ENCODE data around the gene SMOC2. TPM values are rescaled to one million over a fixed set of nuclear protein-coding genes. Genes with fewer than 3 reads are reported as not detected.
A peak's percentile ranks its signal among the peaks of the same experiment; 100 is the strongest.

Gene SMOC2
- total RNA-seq, 1 experiment from 2014 or later = 0.42 TPM

DNA sequence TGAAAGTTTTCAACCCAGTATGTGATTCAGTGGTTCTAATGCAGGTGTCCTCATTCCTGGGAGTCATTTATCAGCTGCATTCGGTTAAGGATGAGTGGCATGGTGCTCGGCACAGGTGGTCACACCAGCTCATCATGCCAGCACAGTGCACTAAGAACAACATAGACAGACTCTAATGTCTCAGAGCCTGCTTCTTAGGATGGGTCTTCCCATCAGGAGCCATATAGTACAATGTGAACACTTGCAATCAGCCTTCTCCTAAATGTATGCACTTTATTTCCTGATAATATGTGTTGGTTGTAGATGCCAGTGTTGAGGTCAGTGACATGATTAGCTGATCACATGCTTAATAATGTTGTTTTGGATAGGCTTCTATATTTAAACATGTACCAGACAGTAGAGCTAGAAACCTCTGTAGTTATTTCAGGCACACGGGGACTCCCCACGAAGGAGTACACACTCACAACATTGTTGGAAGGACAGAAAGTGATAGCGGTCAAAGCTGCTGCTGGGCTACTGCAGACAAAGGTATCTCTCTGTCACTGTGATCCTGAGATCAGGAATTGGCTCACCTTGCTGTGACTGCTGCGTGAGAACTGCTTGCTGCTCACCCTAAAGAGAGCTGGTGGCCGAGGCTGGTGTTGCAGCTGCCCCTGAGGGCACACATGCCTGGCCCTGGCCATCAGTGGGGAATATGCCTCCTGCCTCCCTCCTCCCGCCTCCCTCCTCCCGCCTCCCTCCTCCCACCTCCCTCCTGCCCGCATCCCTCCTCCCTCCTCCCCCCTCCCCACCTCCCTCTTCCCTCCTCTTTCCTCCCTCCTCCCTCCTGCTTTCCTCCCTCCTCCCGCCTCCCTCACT lies 195.4 kb downstream of the SMOC2 start:
- 0 out of 4 replicates have a peak, but pooled peaks cover 0 to 3% of the 10 kb centered on the region in 2 experiments for H3K9me3 ChIP-seq (ENCODE audit: control insufficient read depth in 1 of 2, insufficient read depth in 1 of 2, low read depth in 1 of 2, low read length in 2 of 2)
- ATAC-seq (peak; percentile 72), DNase-seq (ENCODE audit: low read depth, low spot score) (no peak)
- H3K27ac ChIP-seq (ENCODE audit: low read depth, low read length) = no peak overlapping the region
- H3K9ac ChIP-seq (ENCODE audit: low read length) = no peak overlapping the region
- TF ChIP-seq POLR2A (IDR thresholded peaks at IDR 0.05; ENCODE audit: borderline replicate concordance, extremely low read depth, insufficient read depth, insufficient read length) = no peak
- TF ChIP-seq CBX3 (IDR thresholded peaks at IDR 0.05; ENCODE audit: low read depth) = no peak
- TF ChIP-seq EZH2 (IDR thresholded peaks at IDR 0.05) = no peak
- TF ChIP-seq, protein P1, sequence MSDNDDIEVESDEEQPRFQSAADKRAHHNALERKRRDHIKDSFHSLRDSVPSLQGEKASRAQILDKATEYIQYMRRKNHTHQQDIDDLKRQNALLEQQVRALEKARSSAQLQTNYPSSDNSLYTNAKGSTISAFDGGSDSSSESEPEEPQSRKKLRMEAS (IDR thresholded peaks at IDR 0.05) = no peak
- no peak for TF ChIP-seq FOSL1 (IDR thresholded peaks at IDR 0.05; ENCODE audit: low read depth)
- TF ChIP-seq SP1 (IDR thresholded peaks at IDR 0.05; ENCODE audit: low read depth) = no peak
- TF ChIP-seq RAD21 (IDR thresholded peaks at IDR 0.05; ENCODE audit: low read depth) = no peak
- TF ChIP-seq EZH2phosphoT487 (IDR thresholded peaks at IDR 0.05; ENCODE audit: borderline replicate concordance) = no peak
- TF ChIP-seq, protein P2, sequence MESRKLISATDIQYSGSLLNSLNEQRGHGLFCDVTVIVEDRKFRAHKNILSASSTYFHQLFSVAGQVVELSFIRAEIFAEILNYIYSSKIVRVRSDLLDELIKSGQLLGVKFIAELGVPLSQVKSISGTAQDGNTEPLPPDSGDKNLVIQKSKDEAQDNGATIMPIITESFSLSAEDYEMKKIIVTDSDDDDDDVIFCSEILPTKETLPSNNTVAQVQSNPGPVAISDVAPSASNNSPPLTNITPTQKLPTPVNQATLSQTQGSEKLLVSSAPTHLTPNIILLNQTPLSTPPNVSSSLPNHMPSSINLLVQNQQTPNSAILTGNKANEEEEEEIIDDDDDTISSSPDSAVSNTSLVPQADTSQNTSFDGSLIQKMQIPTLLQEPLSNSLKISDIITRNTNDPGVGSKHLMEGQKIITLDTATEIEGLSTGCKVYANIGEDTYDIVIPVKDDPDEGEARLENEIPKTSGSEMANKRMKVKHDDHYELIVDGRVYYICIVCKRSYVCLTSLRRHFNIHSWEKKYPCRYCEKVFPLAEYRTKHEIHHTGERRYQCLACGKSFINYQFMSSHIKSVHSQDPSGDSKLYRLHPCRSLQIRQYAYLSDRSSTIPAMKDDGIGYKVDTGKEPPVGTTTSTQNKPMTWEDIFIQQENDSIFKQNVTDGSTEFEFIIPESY (IDR thresholded peaks at IDR 0.05; ENCODE audit: extremely low read depth, insufficient replicate concordance, low read length) = no peak
- no peak for TF ChIP-seq ZFX (IDR thresholded peaks at IDR 0.05)
- POLR2A ChIA-PET = no interaction called here
- no peaks in the 10 kb centered on the region for H3K36me3 ChIP-seq (ENCODE audit: control insufficient read depth in 1 of 2, insufficient read depth in 2 of 2, low read length in 2 of 2)
- no peak overlapping the region for H2AFZ ChIP-seq (ENCODE audit: low read depth, low read length, poor library complexity, severe bottlenecking)
- no TSS peak for BruUV-seq (replicated peaks)
- intact Hi-C loops (cut with micrococcal nuclease) = no loop called here
- peaks cover 15 to 33% of the 10 kb centered on the region in 2 experiments; a peak in 3 of 4 replicates for H3K4me1 ChIP-seq (ENCODE audit: control insufficient read depth in 1 of 2, insufficient read depth in 2 of 2, low read length in 2 of 2)
- CTCF ChIA-PET = no interaction called here
- no peak overlapping the region for H3K4me3 ChIP-seq (replicated peaks in 1 of 2; ENCODE audit: low read depth in 1 of 2, low read length in 2 of 2)
- peak overlapping the region; percentile 55; the same call in 1 of the 2 replicates for H3K4me2 ChIP-seq (ENCODE audit: low read length)
- no peaks in the 10 kb centered on the region for H3K27me3 ChIP-seq (ENCODE audit: insufficient read depth, low read length)
- no peaks in the 10 kb centered on the region for H4K20me1 ChIP-seq (ENCODE audit: insufficient read depth)
- RAD21 ChIA-PET (ENCODE audit: low non-redundant PET in 1 of 2, low total read pairs in 2 of 2, uncharacterized antibody in 2 of 2, unreplicated experiment in 2 of 2) = no interaction called here
- H3K9me2 ChIP-seq (ENCODE audit: insufficient read depth) = no peaks in the 10 kb centered on the region
- H3K79me2 ChIP-seq (ENCODE audit: insufficient read depth, low read length) = no peaks in the 10 kb centered on the region
